ENCODE results near the gene CHCHD6.
A peak's percentile ranks its signal among the peaks of the same experiment; 100 is the strongest.

Gene CHCHD6

GRCh38 chr3:126742057-126742456 lies 38.0 kb downstream of the CHCHD6 start:
- DNase-seq (ENCODE audit: low read depth in 1 of 2, low spot score in 1 of 2) = no peak

GRCh38 chr3:126743350-126743749 lies 39.3 kb downstream of the CHCHD6 start:
- no peak for DNase-seq (ENCODE audit: low read depth in 1 of 2, low spot score in 1 of 2)

- DNase-seq (ENCODE audit: low read depth in 1 of 2, low spot score in 1 of 2) = no peak
These were observed 39.7 kb downstream of the CHCHD6 start for GRCh38 chr3:126743781-126744180.

GRCh38 chr3:126745760-126746394 lies 41.8 kb downstream of the CHCHD6 start:
- DNase-seq (ENCODE audit: low read depth in 1 of 2, low spot score in 1 of 2) = no peak

GRCh38 chr3:126746395-126747177 lies 42.5 kb downstream of the CHCHD6 start:
- DNase-seq (ENCODE audit: low read depth in 1 of 2, low spot score in 1 of 2) = no peak

- DNase-seq (ENCODE audit: low read depth in 1 of 2, low spot score in 1 of 2) = no peak
These were observed 43.7 kb downstream of the CHCHD6 start for GRCh38 chr3:126747768-126748167.

GRCh38 chr3:126748701-126749546 lies 44.9 kb downstream of the CHCHD6 start:
- DNase-seq (ENCODE audit: low read depth in 1 of 2, low spot score in 1 of 2) = no peak

- DNase-seq (ENCODE audit: low read depth in 1 of 2, low spot score in 1 of 2) = no peak
These were observed 45.5 kb downstream of the CHCHD6 start for GRCh38 chr3:126749547-126749875.

- DNase-seq (ENCODE audit: low read depth in 1 of 2, low spot score in 1 of 2) = no peak
These were observed 46.1 kb downstream of the CHCHD6 start for GRCh38 chr3:126749931-126750755.

- DNase-seq (ENCODE audit: low read depth in 1 of 2, low spot score in 1 of 2) = no peak
These were observed 46.7 kb downstream of the CHCHD6 start for GRCh38 chr3:126750756-126751121.

GRCh38 chr3:126751611-126752302 lies 47.7 kb downstream of the CHCHD6 start:
- DNase-seq (ENCODE audit: low read depth in 1 of 2, low spot score in 1 of 2) = no peak

GRCh38 chr3:126752303-126753190 lies 48.5 kb downstream of the CHCHD6 start:
- DNase-seq (ENCODE audit: low read depth in 1 of 2, low spot score in 1 of 2) = peak; percentile 11 to 25

GRCh38 chr3:126753191-126754160 lies 49.4 kb downstream of the CHCHD6 start:
- DNase-seq (ENCODE audit: low read depth in 1 of 2, low spot score in 1 of 2) = no peak

- no peak for DNase-seq (ENCODE audit: low read depth in 1 of 2, low spot score in 1 of 2)
These were observed 51.8 kb downstream of the CHCHD6 start for GRCh38 chr3:126755866-126756265.

- no peak for DNase-seq (ENCODE audit: low read depth in 1 of 2, low spot score in 1 of 2)
These were observed 54.0 kb downstream of the CHCHD6 start for GRCh38 chr3:126758026-126758425.

GRCh38 chr3:126758882-126759281 lies 54.8 kb downstream of the CHCHD6 start:
- DNase-seq (ENCODE audit: low read depth in 1 of 2, low spot score in 1 of 2) = no peak

- DNase-seq (ENCODE audit: low read depth in 1 of 2, low spot score in 1 of 2) = no peak
These were observed 56.5 kb downstream of the CHCHD6 start for GRCh38 chr3:126760541-126760940.

GRCh38 chr3:126763035-126763434 lies 59.0 kb downstream of the CHCHD6 start:
- no peak for DNase-seq (ENCODE audit: low read depth in 1 of 2, low spot score in 1 of 2)
